Thoracic aorta (tissue), 2 donors: ENCODE measurements around the gene MRPS23. TPM values are rescaled to one million over a fixed set of nuclear protein-coding genes. Genes with fewer than 3 reads are reported as not detected.
A peak's percentile ranks its signal among the peaks of the same experiment; 100 is the strongest.

Experiments
- ATAC-seq: fragments of 150-250 bp; one replicate; pipeline ENCODE4 v1.8.0; 2017; ENCODE audit warnings: low read depth; ENCODE audit not compliant: insufficient number of reproducible peaks, low FRiP score
- DNase-seq: peaks from one replicate; pipeline ENCODE4 v3.0.0-alpha.2; 2020; ENCODE audit warnings: low spot score
- H3K27ac ChIP-seq, 2 donors: fragments of 200-600 bp; sonication (generic); 1 replicate in 1 of 2; 2 replicates in 1 of 2; pipeline ENCODE4 v1.5.1; 2016; ENCODE audit warnings: mild to moderate bottlenecking in 2 of 2, moderate library complexity in 2 of 2
- H3K27me3 ChIP-seq: fragments of 200-600 bp; sonication (generic); replicated peaks from 2 replicates; pipeline ENCODE4 v1.6.0; 2016; ENCODE audit warnings: mild to moderate bottlenecking; ENCODE audit not compliant: insufficient read depth
- H3K36me3 ChIP-seq: fragments of 200-600 bp; sonication (generic); one replicate; pipeline ENCODE4 v1.5.1; 2016
- H3K4me1 ChIP-seq, 2 donors: fragments of 200-600 bp; sonication (generic); 1 replicate in 1 of 2; 2 replicates in 1 of 2; pipeline versions ENCODE4 v1.5.1 to v1.6.0; 2016; ENCODE audit warnings: low read depth in 2 of 2, mild to moderate bottlenecking in 1 of 2; ENCODE audit not compliant: control insufficient read depth in 1 of 2
- H3K4me3 ChIP-seq: fragments of 200-600 bp; sonication (generic); 2 replicates; pipeline ENCODE4 v1.5.1; 2016; ENCODE audit warnings: mild to moderate bottlenecking
- H3K9me3 ChIP-seq: fragments of 200-600 bp; sonication (generic); 2 replicates; pipeline ENCODE4 v1.5.1; 2016
- total RNA-seq, 2 donors: library from RNA; depleted of rRNA; stranded (reverse); fragments of >200 nt; gene quantifications; one replicate each; pipeline versions ENCODE4 v1.1.0 to v1.2.3, GENCODE V29; 2016
- TF ChIP-seq, protein P1 (sequence below): fragments of 200-600 bp; sonication (generic); IDR thresholded peaks from one replicate; pipeline ENCODE4 v1.5.1; 2019; ENCODE audit warnings: antibody characterized with exemption

MRPS23 gene
- total RNA-seq, 2 donors from 2014 or later, result 16.2 to 16.6 TPM

DNA sequence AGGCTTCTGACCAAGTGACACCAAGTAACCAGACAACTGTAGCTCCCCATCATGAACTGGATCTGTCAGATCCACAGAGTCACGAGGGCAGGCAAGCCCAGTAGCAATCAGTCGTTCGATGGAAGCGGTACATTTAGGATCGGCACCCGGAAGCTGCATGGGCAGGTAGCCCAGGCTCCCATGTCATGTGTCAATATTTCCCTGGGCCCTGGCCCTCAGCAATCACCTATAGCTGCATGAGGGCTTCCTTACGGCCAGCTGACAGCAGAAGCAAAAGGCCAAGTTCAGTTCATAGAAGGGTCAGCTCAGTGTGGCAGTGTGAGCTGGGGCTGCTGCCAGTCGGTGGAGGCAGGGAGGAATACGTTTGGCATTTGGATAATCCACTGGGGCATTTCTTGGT lies 31.8 kb downstream of the MRPS23 start:
- Histone ChIP-seq H3K36me3 (no peaks in the 10 kb centered on the region), H3K4me1 (no peaks in the 10 kb centered on the region), H3K27me3 (no peaks in the 10 kb centered on the region), H3K27ac (no peak overlapping the region), H3K4me3 (no peak overlapping the region), H3K9me3 (no peaks in the 10 kb centered on the region)
- DNase-seq (no peak), ATAC-seq (no peak)
- TF ChIP-seq, protein P1, sequence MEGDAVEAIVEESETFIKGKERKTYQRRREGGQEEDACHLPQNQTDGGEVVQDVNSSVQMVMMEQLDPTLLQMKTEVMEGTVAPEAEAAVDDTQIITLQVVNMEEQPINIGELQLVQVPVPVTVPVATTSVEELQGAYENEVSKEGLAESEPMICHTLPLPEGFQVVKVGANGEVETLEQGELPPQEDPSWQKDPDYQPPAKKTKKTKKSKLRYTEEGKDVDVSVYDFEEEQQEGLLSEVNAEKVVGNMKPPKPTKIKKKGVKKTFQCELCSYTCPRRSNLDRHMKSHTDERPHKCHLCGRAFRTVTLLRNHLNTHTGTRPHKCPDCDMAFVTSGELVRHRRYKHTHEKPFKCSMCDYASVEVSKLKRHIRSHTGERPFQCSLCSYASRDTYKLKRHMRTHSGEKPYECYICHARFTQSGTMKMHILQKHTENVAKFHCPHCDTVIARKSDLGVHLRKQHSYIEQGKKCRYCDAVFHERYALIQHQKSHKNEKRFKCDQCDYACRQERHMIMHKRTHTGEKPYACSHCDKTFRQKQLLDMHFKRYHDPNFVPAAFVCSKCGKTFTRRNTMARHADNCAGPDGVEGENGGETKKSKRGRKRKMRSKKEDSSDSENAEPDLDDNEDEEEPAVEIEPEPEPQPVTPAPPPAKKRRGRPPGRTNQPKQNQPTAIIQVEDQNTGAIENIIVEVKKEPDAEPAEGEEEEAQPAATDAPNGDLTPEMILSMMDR, result no peak

- H3K27ac ChIP-seq, result no peak overlapping the region
- H3K9me3 ChIP-seq, result no peaks in the 10 kb centered on the region
- H3K36me3 ChIP-seq, result no peaks in the 10 kb centered on the region
- ATAC-seq, result no peak
- DNase-seq, result no peak
- H3K27me3 ChIP-seq, result no peaks in the 10 kb centered on the region
- H3K4me3 ChIP-seq, result no peak overlapping the region
- TF ChIP-seq, protein P1, result no peak
- no peaks in the 10 kb centered on the region for H3K4me1 ChIP-seq
These were observed 32.5 kb downstream of the MRPS23 start for GRCh38 chr17:57817299-57817698.

DNA sequence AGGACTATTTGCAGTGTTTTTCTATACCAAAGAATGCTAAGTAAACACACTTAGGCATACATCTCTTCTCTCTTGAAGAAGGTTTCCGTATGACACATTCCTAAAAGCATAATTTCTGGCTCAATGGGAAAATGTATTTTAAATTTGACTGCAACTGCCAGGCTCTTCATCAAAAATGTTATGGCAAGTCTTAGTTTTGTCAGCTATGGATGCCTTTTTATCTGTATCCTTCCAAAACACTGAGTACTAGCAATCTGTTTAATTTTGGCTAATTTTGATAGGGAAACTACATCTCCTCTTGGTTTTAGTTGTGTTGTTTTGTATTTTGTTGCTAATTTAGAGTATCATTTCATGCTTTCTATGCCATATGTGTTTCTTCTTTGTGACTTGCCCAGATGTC lies 35.4 kb downstream of the MRPS23 start:
- Histone ChIP-seq H3K4me3 (no peak overlapping the region), H3K4me1 (peaks cover 14 to 19% of the 10 kb centered on the region in 2 donors)
- TF ChIP-seq, protein P1, result no peak

GRCh38 chr17:57811638-57812280 lies 38.1 kb downstream of the MRPS23 start:
- H3K27me3 ChIP-seq, result no peaks in the 10 kb centered on the region
- DNase-seq, result no peak
- TF ChIP-seq, protein P1, result no peak
- H3K9me3 ChIP-seq, result no peaks in the 10 kb centered on the region
- no peak for ATAC-seq
- H3K36me3 ChIP-seq, result no peaks in the 10 kb centered on the region
- H3K4me1 ChIP-seq, result peaks cover 14 to 19% of the 10 kb centered on the region in 2 donors
- peak overlapping the region in 1 of 2 donors; percentile 55 for H3K27ac ChIP-seq
- peak overlapping the region; percentile 71 for H3K4me3 ChIP-seq

More for the DNA sequence above, 35.4 kb downstream of the MRPS23 start:
- no peak for DNase-seq
- Histone ChIP-seq H3K9me3 (no peaks in the 10 kb centered on the region), H3K27ac (no peak overlapping the region), H3K27me3 (no peaks in the 10 kb centered on the region), H3K36me3 (no peaks in the 10 kb centered on the region)
- no peak for ATAC-seq

- no peaks in the 10 kb centered on the region for H3K27me3 ChIP-seq
- peaks cover 14 to 19% of the 10 kb centered on the region in 2 donors for H3K4me1 ChIP-seq
- no peaks in the 10 kb centered on the region for H3K9me3 ChIP-seq
- peak overlapping the region; percentile 55 to 62 for H3K27ac ChIP-seq
- H3K4me3 ChIP-seq, result peak overlapping the region; percentile 71
- no peaks in the 10 kb centered on the region for H3K36me3 ChIP-seq
- TF ChIP-seq, protein P1, result peak; percentile 8
- DNase-seq (no peak), ATAC-seq (peak; percentile 48)
These were observed 38.9 kb downstream of the MRPS23 start for GRCh38 chr17:57810721-57811637.
